HCT116 (cell line): ENCODE measurements around the gene FAM177B.

Experiments used
- CTCF ChIP-seq, 3 experiments: fragments of 200-600 bp in 1 of 3; sonication (generic) in 1 of 3; IDR thresholded peaks in 2 of 3; conservative IDR thresholded peaks in 1 of 3; 2 replicates each; pipeline ENCODE4 v1.5.1; 2012 to 2017; ENCODE audit warnings: low read depth in 2 of 3, low read length in 2 of 3, antibody characterized with exemption in 1 of 3, borderline replicate concordance in 1 of 3, control low read depth in 1 of 3, mild to moderate bottlenecking in 1 of 3, mixed read lengths in 1 of 3, mixed run types in 1 of 3, moderate library complexity in 1 of 3; ENCODE audit not compliant: insufficient read depth in 1 of 3
- EGR1 ChIP-seq: IDR thresholded peaks from 2 replicates; pipeline ENCODE4 v1.6.1; 2012; ENCODE audit warnings: low read depth
- ELF1 ChIP-seq: IDR thresholded peaks from 2 replicates; pipeline ENCODE4 v1.6.1; 2012; ENCODE audit warnings: low read depth, borderline replicate concordance
- EZH2 ChIP-seq: fragments of 200-600 bp; sonication (generic); IDR thresholded peaks from 2 replicates; pipeline ENCODE4 v1.6.1; 2017; ENCODE audit warnings: antibody characterized with exemption, mixed run types
- EZH2phosphoT487 ChIP-seq: fragments of 200-600 bp; IDR thresholded peaks from 2 replicates; pipeline ENCODE4 v1.6.1; 2018; ENCODE audit warnings: antibody characterized with exemption, borderline replicate concordance
- MAX ChIP-seq: IDR thresholded peaks from 2 replicates; pipeline ENCODE4 v1.6.1; 2012
- POLR2A ChIP-seq: IDR thresholded peaks from 2 replicates; pipeline ENCODE4 v1.7.0; 2011; ENCODE audit warnings: borderline replicate concordance; ENCODE audit not compliant: insufficient read depth, insufficient read length; ENCODE audit errors: extremely low read depth
- SP1 ChIP-seq: IDR thresholded peaks from 2 replicates; pipeline ENCODE4 v1.6.1; 2012; ENCODE audit warnings: low read depth
- YY1 ChIP-seq: IDR thresholded peaks from 2 replicates; pipeline ENCODE4 v1.6.1; 2011; ENCODE audit warnings: low read length, low read depth, moderate library complexity, mild to moderate bottlenecking; ENCODE audit not compliant: insufficient replicate concordance; ENCODE audit errors: extremely low read depth
- ZNF274 ChIP-seq: fragments of 200-500 bp; sonication (Bioruptor generic); IDR thresholded peaks from 2 replicates; pipeline ENCODE4 v1.6.1; 2014; ENCODE audit warnings: mild to moderate bottlenecking, low read depth, low read length, inconsistent platforms
- TF ChIP-seq, protein P1 (sequence below): IDR thresholded peaks from 2 replicates; pipeline ENCODE4 v1.6.1; 2012; ENCODE audit warnings: low read depth

DNA sequence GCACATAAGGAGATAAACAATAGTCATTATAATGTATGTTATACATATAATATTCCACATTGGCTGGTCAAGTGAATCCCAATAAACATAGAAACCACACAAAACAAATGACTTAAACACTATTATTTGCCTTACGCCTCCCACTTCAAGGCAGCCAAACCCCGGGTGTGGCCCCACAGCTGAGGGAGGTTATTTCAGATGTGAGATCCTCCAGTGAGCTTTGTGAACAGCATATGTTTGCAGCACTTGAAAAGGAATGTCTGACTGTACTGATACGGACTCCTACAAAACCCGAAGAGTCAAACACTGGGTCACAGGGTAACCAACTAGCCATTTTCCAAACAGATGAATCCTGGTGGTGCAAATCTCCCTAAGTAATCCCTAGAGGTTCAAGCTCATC, 50.7 kb downstream of the FAM177B start:
- TF ChIP-seq EZH2 (no peak), POLR2A (no peak), YY1 (no peak), EGR1 (no peak), ZNF274 (no peak), ELF1 (no peak), CTCF (IDR thresholded peaks at IDR 0.05 in 2 of 3, conservative IDR thresholded peaks at IDR 0.05 in 1 of 3; ENCODE audit: borderline replicate concordance in 1 of 3, insufficient read depth in 1 of 3, low read depth in 2 of 3, low read length in 2 of 3) (no peak), MAX (no peak), EZH2phosphoT487 (no peak), SP1 (no peak)
- TF ChIP-seq, protein P1, sequence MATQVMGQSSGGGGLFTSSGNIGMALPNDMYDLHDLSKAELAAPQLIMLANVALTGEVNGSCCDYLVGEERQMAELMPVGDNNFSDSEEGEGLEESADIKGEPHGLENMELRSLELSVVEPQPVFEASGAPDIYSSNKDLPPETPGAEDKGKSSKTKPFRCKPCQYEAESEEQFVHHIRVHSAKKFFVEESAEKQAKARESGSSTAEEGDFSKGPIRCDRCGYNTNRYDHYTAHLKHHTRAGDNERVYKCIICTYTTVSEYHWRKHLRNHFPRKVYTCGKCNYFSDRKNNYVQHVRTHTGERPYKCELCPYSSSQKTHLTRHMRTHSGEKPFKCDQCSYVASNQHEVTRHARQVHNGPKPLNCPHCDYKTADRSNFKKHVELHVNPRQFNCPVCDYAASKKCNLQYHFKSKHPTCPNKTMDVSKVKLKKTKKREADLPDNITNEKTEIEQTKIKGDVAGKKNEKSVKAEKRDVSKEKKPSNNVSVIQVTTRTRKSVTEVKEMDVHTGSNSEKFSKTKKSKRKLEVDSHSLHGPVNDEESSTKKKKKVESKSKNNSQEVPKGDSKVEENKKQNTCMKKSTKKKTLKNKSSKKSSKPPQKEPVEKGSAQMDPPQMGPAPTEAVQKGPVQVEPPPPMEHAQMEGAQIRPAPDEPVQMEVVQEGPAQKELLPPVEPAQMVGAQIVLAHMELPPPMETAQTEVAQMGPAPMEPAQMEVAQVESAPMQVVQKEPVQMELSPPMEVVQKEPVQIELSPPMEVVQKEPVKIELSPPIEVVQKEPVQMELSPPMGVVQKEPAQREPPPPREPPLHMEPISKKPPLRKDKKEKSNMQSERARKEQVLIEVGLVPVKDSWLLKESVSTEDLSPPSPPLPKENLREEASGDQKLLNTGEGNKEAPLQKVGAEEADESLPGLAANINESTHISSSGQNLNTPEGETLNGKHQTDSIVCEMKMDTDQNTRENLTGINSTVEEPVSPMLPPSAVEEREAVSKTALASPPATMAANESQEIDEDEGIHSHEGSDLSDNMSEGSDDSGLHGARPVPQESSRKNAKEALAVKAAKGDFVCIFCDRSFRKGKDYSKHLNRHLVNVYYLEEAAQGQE: no peak
